ELF-1 (cell line): ENCODE results near the gene SUMF1.

Source experiments
- DNase-seq: peaks from one replicate; pipeline ENCODE4 v3.0.0-alpha.2; 2016; ENCODE audit warnings: low read depth, low spot score

The SUMF1 gene

GRCh38 chr3:4387210-4388204 is 79.6 kb downstream of the SUMF1 start:
- DNase-seq, result no peak

DNA sequence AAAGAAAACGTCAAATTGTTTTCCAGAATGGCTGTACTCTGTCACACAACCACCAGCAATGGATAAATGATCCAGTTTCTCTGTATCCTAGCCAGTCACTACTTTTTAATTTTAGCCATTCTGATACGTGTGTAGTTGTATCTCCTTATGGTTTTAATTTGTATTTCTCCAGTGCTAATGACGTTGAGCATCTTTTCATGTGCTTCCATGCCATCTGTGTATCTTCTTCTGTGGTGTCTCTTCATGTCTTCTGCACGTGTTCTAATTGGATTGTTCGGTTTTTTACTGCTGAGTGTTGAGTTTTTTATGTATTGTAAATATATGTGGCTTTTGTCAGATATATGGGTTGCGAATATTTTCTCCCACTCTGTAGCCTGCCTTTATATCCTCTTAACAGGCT is 81.9 kb downstream of the SUMF1 start:
- DNase-seq, result no peak

- DNase-seq, result no peak
These were observed 87.1 kb downstream of the SUMF1 start for GRCh38 chr3:4380013-4380412.

GRCh38 chr3:4376499-4376898 is 90.6 kb downstream of the SUMF1 start:
- no peak for DNase-seq

DNA sequence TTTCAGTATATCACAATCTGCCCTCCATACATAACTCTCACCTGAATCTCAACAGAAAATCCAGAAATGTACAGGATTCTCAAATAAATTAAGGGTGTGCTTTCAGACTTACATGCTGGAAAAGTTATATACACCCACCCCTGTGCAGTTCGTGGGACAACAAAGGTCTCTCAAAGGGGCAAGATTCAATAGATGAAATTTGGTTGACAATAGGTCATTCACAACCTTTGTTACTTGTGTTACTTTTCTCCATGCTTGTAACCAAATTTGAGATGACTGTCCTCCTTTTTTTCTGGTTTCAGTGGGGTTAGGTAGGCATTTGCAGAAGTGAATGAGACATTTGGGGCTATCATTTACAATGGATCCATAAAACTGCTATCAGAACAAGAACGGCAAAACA is 91.2 kb downstream of the SUMF1 start:
- DNase-seq, result no peak

- no peak for DNase-seq
These were observed 93.4 kb downstream of the SUMF1 start for GRCh38 chr3:4373669-4374068.

- no peak for DNase-seq
These were observed 104.5 kb downstream of the SUMF1 start for GRCh38 chr3:4362523-4362922.

DNA sequence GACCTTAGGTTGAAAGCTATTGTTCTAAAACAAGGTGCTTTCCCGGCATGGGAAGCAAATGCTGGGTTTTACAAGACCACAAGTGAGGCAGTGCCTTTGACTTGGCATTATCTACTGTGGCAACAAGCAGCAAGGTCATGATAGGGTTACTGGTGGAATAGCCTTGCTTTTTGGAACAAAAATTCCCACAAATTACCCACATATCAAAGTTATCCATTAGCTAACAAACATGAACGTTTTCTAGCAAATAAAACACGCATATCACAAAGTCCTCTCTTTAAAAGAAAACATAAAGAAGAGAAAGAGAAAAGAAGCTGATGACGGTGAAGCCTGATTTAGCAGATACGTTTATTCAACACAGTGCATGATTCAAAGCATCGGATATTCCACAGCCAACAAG is 106.3 kb downstream of the SUMF1 start:
- DNase-seq, result no peak

DNA sequence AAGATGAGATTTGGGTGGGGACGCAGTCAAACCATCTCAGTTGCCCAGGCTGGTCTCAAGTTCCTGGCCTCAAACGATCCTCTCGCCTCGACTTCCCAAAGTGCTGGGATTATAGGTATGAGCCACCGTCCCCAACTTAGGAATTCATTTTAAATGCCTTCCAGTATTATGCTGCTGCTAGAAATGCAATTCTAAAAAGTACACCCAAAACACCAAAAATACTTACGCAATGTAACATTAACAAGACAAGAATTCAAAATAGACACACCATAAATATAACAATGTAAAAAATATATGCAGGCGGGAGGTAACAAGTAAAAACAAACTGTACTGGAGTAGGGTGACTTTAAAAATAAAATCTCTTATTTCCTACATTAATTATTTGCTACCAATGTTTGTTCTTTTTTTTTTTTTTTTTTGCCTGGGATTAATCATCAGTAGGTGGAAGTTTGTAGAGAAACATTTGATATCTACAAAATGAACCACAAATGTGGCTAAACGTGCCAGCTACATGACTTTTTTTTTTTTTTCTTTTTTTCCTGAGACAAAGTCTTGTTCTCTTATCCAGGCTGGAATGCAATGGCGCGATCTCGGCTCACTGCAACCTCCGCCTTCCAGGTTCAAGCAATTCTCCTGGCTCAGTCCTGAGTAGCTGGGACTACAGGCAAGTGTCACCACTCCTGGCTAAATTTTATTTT is 107.1 kb downstream of the SUMF1 start:
- no peak for DNase-seq

DNA sequence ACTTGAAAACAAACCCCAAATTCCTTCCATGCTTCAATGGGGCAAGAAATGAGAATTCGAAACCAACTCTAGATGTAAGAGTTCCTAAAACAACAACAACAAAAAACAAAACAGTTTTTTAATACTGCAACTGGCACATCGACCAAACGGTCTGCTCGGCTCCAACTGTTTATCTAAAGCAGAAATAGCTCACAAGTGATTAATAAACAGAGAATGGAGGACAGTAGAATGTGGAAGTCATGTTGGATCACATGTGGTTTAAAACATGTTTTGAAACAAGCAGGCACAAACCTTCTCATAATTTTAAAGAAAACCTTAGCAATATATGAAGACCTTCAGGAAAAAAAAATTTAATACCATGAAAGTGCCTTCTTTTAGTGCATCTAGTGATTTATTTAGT is 108.8 kb downstream of the SUMF1 start:
- DNase-seq, result no peak

DNA sequence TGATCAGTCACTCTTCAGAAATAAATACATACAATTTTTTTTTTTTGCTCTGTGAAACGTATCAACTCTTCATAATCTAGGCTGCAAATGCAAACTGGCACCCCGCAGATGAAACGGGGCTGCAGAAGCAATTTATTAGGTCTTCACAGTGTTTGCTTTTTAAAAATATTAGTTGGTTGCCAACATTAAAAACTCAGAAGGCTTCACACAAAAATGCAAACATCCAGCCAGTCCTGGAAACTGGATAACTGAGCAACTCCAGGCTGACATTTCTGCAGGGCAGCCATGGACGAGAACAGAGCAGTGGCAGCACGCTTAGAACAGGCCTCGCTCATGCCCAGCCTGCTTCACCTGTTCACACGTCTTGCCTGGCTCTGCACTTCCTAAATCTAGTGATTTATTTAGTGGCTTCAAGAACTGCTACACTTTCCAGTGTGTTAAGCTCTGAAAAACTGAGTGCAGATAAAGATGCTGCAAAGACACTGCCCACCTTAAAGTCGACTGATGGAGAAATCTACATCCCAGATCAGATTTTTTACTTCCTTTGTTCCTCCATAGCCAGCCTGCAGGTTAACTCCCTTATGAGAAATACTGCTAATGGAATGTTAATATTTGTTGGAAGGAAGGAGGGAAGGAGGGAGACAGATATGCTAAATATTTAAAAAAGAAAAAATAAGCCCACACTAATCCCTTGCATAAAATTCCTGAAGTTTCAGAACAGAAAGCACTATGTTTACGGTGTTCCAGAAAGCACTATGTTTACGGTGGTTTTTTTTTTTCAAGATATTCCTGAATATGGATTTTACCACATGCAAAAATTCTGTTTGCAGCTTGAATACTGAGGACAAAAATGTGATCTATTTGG is 110.3 kb downstream of the SUMF1 start:
- DNase-seq, result no peak

DNA sequence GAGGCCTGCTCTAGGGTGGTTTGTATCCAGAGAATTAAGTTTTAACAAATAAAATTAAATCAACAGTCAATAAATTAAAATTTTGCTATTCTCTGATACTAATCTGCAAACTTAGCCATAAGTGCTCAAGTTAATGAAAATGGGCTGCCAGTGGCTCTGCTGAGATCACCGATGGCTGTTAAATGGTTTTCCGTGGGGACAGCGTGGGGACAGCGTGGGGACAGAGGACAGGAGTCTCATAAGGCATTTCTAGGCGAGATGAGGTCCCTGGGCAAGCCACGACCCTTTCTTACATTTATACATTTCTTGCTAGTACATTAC is 110.9 kb downstream of the SUMF1 start:
- DNase-seq, result no peak

DNA sequence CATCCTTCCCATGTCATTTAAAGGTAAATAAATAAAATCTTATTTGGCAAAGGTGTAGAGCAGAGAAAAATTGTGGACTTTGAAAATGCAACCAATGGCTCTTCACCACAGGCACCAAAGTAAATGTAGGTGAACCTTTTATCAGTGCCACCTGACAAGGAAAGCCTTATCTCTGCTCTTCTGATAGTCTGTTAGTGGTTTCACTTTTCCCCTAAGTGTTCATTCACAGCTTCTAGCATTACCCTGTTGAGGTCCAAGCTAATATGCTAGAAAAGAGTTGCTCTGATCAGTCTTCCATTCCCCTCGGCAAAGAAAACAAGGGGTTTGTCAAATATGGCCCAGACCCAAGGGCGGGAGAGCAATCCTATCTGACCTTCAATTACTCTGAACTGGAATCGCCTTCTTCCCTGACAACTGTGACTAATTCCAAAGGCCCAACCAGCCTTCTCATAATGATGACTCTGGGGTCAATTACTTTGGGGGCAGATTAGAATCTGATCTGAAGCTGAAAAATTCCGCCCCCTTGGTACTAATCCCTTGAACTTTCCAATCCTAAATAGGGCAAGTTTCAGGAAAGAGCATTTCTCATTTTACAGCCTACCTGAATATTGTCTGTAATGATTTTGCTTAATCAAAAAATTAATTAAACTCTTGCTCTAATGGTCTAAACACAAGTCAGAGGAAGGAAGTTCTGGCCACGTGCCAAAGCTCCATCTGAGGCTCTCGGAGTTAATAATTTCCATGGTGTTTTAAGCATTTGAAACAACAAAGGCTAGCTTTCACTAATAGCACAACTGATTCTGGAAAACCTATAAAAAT is 111.5 kb downstream of the SUMF1 start:
- DNase-seq, result no peak

DNA sequence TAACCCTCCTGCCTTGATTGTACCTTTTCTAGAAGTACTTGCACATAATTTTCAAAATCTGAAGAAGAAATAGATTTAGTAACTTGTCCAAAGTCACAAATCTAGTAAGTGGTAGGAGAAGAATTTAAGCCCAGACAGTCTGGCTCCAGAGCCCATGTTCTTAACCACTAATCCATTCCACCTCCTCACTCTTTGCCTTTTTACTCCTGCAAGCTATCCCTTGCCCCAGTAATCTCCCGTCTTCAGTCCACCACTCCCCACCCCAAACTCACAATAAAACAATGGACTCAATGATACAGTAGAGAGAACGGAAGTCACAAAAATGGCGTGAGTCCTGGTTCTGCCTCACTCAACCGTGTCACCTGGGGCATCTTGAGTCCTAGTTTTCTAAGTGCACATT is 115.2 kb downstream of the SUMF1 start:
- no peak for DNase-seq

DNA sequence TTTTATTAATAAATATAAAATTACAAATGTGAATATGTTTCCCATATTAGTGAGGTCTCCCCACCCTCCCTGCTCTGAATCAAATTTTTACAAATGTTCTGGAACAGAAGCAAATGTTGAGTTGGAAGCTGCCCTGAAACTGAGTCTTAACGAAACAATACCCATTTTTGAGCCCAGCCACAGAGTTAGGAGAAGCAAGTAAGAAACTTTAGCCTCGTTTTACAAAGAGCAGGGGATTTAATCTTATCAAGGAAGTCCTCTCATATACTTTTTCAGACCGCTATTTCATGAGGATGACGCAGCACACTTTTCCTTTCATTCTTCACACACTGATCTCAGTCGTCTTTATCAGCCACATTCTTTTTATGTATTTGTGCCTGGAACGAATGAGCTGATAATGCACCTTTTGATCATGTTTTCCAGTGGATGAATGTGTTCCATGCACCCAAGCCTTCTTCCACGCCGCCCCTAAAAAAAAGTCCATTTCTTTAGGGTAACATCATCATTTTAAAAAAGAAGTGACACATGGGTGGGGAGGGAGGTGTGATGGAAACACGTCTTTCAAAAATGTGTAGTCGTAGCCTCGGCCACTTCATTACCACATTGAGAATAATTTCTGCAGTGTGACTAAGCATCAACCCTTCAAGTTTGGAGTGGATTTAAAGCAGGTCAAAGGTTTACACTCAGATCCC is 115.8 kb downstream of the SUMF1 start:
- peak; percentile 16 for DNase-seq

- DNase-seq, result peak; percentile 38
These were observed 116.3 kb downstream of the SUMF1 start for GRCh38 chr3:4350789-4351163.

DNA sequence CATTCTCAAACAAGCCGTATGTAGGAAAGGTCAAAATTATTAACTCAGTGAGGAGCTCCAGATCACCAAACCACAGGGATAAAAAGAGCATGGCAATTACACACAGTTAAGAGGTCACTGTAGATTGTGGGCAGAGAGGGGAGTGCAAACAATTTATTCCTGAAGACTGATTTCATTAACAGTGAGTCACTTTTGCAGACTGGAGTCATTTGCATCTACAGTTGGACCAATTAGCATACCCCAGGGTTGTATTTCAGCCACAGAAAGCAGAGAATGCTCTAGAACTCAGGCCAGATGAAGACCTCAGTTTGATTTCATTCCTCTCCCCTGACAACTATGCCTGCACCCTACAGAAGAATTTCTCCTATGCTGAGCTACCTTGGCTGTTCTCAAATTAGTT is 123.8 kb downstream of the SUMF1 start:
- no peak for DNase-seq

GRCh38 chr3:4341336-4341675 is 125.8 kb downstream of the SUMF1 start:
- DNase-seq, result no peak

GRCh38 chr3:4340411-4341335 is 126.4 kb downstream of the SUMF1 start:
- no peak for DNase-seq

DNA sequence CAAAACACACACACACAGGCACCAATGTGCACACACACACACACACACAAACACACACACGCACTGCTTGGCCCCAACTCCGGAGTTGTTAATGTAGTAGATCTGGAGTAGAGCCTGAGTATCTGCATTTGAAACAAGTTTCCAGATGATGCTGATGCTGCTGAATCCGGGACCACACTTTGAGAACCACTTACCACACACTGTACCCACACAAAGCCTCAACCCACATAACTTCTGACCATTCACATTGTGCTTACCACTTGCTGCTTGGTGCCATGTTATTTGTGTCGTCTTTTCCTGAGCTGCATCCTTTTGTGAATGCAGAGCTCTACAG is 127.0 kb downstream of the SUMF1 start:
- no peak for DNase-seq
